PC-9 (cell line): ENCODE results near the gene PAK6.

Source experiments
- EZH2 ChIP-seq: fragments of 200-600 bp; sonication (generic); IDR thresholded peaks from 2 replicates; pipeline ENCODE4 v1.8.0; 2017; ENCODE audit warnings: antibody characterized with exemption, low read depth
- TF ChIP-seq, protein P1 (sequence below): fragments of 200-600 bp; sonication (generic); conservative IDR thresholded peaks from 2 replicates; pipeline ENCODE4 v1.6.1; 2017; ENCODE audit warnings: mixed run types, antibody characterized with exemption, mild to moderate bottlenecking, moderate library complexity

DNA sequence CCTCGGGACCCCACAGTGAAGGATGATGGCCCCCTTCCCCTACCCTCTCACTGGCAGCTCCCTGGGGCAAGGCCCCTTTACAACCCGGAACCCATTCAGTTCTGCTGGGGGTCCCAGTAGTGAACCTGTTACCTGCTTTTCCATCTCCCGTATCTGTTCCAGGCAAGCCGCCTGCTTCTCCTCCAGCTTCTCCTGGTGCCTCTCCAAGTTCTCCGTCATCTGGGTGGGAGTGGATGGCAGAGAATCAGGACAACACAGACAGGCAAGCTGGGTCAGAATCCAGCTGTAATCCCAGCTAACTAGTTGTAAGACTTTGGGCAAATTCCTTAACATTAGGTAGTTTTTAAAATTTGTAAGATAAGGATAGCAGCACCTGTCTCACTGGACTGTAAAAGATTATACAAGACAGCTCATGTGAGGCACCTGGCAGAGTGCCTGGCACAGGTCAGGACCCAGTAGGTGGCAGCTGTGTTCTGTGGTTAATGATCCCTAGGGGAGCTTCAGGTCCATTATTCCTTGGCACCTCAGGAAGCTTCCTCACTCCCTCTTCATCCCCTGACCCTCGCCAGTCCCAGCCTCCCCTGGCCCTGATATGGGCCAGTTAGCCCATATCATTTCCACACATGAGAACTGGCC lies 50.4 kb downstream of the PAK6 start:
- TF ChIP-seq, protein P1, sequence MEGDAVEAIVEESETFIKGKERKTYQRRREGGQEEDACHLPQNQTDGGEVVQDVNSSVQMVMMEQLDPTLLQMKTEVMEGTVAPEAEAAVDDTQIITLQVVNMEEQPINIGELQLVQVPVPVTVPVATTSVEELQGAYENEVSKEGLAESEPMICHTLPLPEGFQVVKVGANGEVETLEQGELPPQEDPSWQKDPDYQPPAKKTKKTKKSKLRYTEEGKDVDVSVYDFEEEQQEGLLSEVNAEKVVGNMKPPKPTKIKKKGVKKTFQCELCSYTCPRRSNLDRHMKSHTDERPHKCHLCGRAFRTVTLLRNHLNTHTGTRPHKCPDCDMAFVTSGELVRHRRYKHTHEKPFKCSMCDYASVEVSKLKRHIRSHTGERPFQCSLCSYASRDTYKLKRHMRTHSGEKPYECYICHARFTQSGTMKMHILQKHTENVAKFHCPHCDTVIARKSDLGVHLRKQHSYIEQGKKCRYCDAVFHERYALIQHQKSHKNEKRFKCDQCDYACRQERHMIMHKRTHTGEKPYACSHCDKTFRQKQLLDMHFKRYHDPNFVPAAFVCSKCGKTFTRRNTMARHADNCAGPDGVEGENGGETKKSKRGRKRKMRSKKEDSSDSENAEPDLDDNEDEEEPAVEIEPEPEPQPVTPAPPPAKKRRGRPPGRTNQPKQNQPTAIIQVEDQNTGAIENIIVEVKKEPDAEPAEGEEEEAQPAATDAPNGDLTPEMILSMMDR, result no peak
- no peak for TF ChIP-seq EZH2
